Nephron progenitor cell (in vitro differentiated cells): ENCODE measurements around the gene CSNK1G2.

Source experiments
- DNase-seq: peaks from one replicate; pipeline ENCODE4 v3.0.0; 2021
- H3K27ac Mint-ChIP-seq: 2 replicates; pipeline ENCODE4 v1.8.0; 2021; ENCODE audit warnings: mild to moderate bottlenecking, moderate library complexity, mixed read lengths
- H3K27me3 Mint-ChIP-seq: 2 replicates; pipeline ENCODE4 v1.8.0; 2021; ENCODE audit warnings: mild to moderate bottlenecking, low read depth, mixed read lengths; ENCODE audit not compliant: poor library complexity
- H3K36me3 Mint-ChIP-seq: 2 replicates; pipeline ENCODE4 v1.8.0; 2021; ENCODE audit warnings: low read depth, mixed read lengths
- H3K4me1 Mint-ChIP-seq: 2 replicates; pipeline ENCODE4 v1.8.0; 2021; ENCODE audit warnings: mixed read lengths
- H3K4me3 Mint-ChIP-seq: 2 replicates; pipeline ENCODE4 v1.8.0; 2021; ENCODE audit warnings: mild to moderate bottlenecking, moderate library complexity, mixed read lengths
- H3K9me3 Mint-ChIP-seq: 2 replicates; pipeline ENCODE4 v1.8.0; 2021; ENCODE audit warnings: mild to moderate bottlenecking, moderate library complexity, mixed read lengths
- CTCF ChIP-seq: fragments of 200-600 bp; sonication (generic); IDR thresholded peaks from 2 replicates; pipeline ENCODE4 v1.5.0; 2021; ENCODE audit warnings: antibody characterized with exemption

Gene CSNK1G2

GRCh38 chr19:1968279-1969175 lies 27.6 kb downstream of the CSNK1G2 start:
- no peak for TF ChIP-seq CTCF

GRCh38 chr19:1969176-1970002 lies 28.4 kb downstream of the CSNK1G2 start:
- no peaks in the 10 kb centered on the region for H3K9me3 Mint-ChIP-seq
- DNase-seq = no peak
- peak overlapping the region; percentile 94 for H3K27ac Mint-ChIP-seq
- TF ChIP-seq CTCF = no peak
- peaks cover 6% of the 10 kb centered on the region for H3K4me1 Mint-ChIP-seq
- peaks cover 21% of the 10 kb centered on the region for H3K36me3 Mint-ChIP-seq
- H3K27me3 Mint-ChIP-seq = peaks cover 5% of the 10 kb centered on the region
- no peak overlapping the region for H3K4me3 Mint-ChIP-seq

More at GRCh38 chr19:1968279-1969175, 27.6 kb downstream of the CSNK1G2 start:
- no peak for DNase-seq
- Mint-ChIP-seq H3K36me3 (peaks cover 15% of the 10 kb centered on the region), H3K9me3 (no peaks in the 10 kb centered on the region), H3K27me3 (peaks cover 5% of the 10 kb centered on the region), H3K4me1 (peaks cover 6% of the 10 kb centered on the region), H3K27ac (no peak overlapping the region), H3K4me3 (no peak overlapping the region)

- DNase-seq = no peak
- H3K27ac Mint-ChIP-seq = no peak overlapping the region
- no peak for TF ChIP-seq CTCF
- H3K9me3 Mint-ChIP-seq = no peaks in the 10 kb centered on the region
- peaks cover 5% of the 10 kb centered on the region for H3K27me3 Mint-ChIP-seq
- no peak overlapping the region for H3K4me3 Mint-ChIP-seq
- H3K36me3 Mint-ChIP-seq = peaks cover 21% of the 10 kb centered on the region
- peaks cover 6% of the 10 kb centered on the region for H3K4me1 Mint-ChIP-seq
Measured at GRCh38 chr19:1970003-1970805, 29.2 kb downstream of the CSNK1G2 start.

- Mint-ChIP-seq H3K27ac (no peak overlapping the region), H3K27me3 (peaks cover 5% of the 10 kb centered on the region), H3K4me3 (no peak overlapping the region), H3K4me1 (peaks cover 4% of the 10 kb centered on the region), H3K9me3 (no peaks in the 10 kb centered on the region), H3K36me3 (peaks cover 22% of the 10 kb centered on the region)
- DNase-seq = no peak
- no peak for TF ChIP-seq CTCF
Measured at GRCh38 chr19:1970806-1971502, 30.0 kb downstream of the CSNK1G2 start.

GRCh38 chr19:1974381-1975161 lies 33.6 kb downstream of the CSNK1G2 start:
- Mint-ChIP-seq H3K4me1 (no peaks in the 10 kb centered on the region), H3K27ac (peak overlapping the region; percentile 25), H3K27me3 (peaks cover 5% of the 10 kb centered on the region), H3K9me3 (no peaks in the 10 kb centered on the region), H3K36me3 (peaks cover 22% of the 10 kb centered on the region), H3K4me3 (no peak overlapping the region)
- TF ChIP-seq CTCF = no peak
- no peak for DNase-seq
